Activated B cell treated with CpG ODN at 0.5 μM for 24 hours (primary cell): ENCODE data around the gene KAZN. TPM values are rescaled to one million over a fixed set of nuclear protein-coding genes. Genes with fewer than 3 reads are reported as not detected.

Experiments used
- ATAC-seq: fragments of 200-7000 bp; cut with Tn5 transposase; one replicate; pipeline ENCODE4 v1.10.0; 2021; ENCODE audit warnings: low read depth, mild to moderate bottlenecking, moderate library complexity
- CTCF ChIA-PET: fragments of 350-600 bp; sonication (Branson Sonifier 250); formaldehyde crosslinking; loops from one replicate; lab custom pipeline; 2021; ENCODE audit warnings: antibody characterized with exemption; lab: Charles Lee
- POLR2A ChIA-PET: fragments of 350-600 bp; sonication (Branson Sonifier 250); formaldehyde crosslinking; loops from one replicate; lab custom pipeline; 2021; ENCODE audit warnings: antibody characterized with exemption; lab: Charles Lee
- DNase-seq: peaks from one replicate; pipeline ENCODE4 v3.0.0; 2022
- H3K27ac Mint-ChIP-seq: one replicate; pipeline ENCODE4 v1.8.0; 2020; ENCODE audit warnings: mixed read lengths
- H3K27me3 Mint-ChIP-seq: one replicate; pipeline ENCODE4 v1.8.0; 2021; ENCODE audit warnings: mixed read lengths
- H3K36me3 Mint-ChIP-seq: one replicate; pipeline ENCODE4 v1.8.0; 2021; ENCODE audit warnings: low read depth, mixed read lengths
- H3K4me1 Mint-ChIP-seq: one replicate; pipeline ENCODE4 v1.8.0; 2021; ENCODE audit warnings: mixed read lengths
- H3K4me3 Mint-ChIP-seq: one replicate; pipeline ENCODE4 v1.8.0; 2020; ENCODE audit warnings: mild to moderate bottlenecking, mixed read lengths
- H3K9me3 Mint-ChIP-seq: one replicate; pipeline ENCODE4 v1.8.0; 2020; ENCODE audit warnings: mixed read lengths
- CTCF ChIP-seq: fragments of 200-600 bp; IDR thresholded peaks from one replicate; pipeline ENCODE4 v1.8.0; 2022; ENCODE audit warnings: antibody characterized with exemption, mild to moderate bottlenecking
- intact Hi-C: fragments of 100-400 bp; cut with micrococcal nuclease; formaldehyde crosslinking; loops from one replicate; pipeline ENCODE4 v1.15.1; 2024
- total RNA-seq: library from RNA; stranded (reverse); gene quantifications from 2 replicates; pipeline ENCODE4 v1.2.3, GENCODE V29; 2022

Gene KAZN
- total RNA-seq, 1 donor from 2014 or later, result 0.73 TPM

DNA sequence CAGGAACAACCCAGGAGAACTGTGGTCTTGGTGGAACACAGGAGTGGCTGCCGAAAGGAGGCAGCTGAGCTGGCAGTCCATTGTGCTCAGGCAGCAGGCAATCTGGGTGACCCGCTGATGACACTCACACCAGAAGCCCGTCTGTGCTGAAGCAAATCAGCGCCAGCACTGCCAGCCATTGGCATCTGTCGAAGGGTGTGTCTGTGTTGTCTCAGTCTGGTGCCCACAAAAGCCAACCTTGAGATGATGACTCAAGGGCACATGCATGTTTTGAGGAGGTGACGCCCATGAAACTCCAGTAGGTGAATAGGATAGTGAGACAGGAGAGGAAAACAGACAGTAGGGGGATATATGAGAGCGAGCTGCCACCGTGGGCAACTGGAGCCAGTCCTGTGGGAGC is 167.3 kb downstream of the KAZN start:
- Mint-ChIP-seq H3K27ac (no peak overlapping the region), H3K4me3 (no peak overlapping the region), H3K4me1 (no peaks in the 10 kb centered on the region), H3K36me3 (no peaks in the 10 kb centered on the region), H3K9me3 (no peaks in the 10 kb centered on the region), H3K27me3 (peaks cover 14% of the 10 kb centered on the region)
- POLR2A ChIA-PET, result no interaction called here
- no peak for DNase-seq
- CTCF ChIA-PET, result no interaction called here
- no peak for ATAC-seq
- intact Hi-C loops, result no loop called here
- TF ChIP-seq CTCF, result no peak

- H3K4me3 Mint-ChIP-seq, result no peak overlapping the region
- TF ChIP-seq CTCF, result no peak
Measured at GRCh38 chr1:14767075-14767474, 168.6 kb downstream of the KAZN start.

DNA sequence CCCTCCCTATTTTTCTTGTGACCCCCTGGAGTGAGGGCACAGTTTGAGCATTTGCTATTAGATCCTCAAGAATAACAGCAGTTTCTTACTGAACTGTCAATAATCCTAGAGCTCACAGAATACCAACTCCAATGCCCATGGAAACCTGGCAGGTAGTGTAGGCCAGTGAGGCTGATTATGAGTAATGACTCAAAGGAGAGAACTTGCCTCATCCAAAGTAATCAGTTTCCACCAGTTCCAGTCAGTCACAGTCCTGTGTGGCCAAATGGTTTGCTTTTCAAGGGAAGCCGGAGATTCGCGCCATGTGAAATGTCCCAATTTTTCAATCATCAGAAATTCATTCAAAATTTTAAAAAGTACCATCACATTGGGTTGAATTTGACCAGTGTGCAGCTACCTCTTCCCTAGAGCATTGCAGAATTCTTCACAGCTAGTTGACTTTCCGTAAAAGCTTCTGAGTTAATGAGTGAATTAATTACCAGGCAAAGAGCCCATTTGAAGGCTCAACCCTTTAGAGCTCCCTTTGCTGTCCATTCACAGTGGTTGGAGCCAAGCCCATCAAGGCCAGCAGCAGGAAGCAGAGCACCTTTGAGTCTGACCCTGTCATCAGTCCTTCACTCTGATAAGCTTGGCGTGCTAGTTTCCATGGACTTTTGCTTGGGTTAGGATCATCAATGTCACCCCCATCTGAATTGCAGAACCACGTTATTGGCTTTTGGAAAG is 170.3 kb downstream of the KAZN start:
- no peak for DNase-seq
- peaks cover 3% of the 10 kb centered on the region for H3K27me3 Mint-ChIP-seq
- ATAC-seq, result no peak
- no peaks in the 10 kb centered on the region for H3K4me1 Mint-ChIP-seq
- no peak for TF ChIP-seq CTCF
- ChIA-PET POLR2A (no interaction called here), CTCF (no interaction called here)
- intact Hi-C loops, result no loop called here
- no peaks in the 10 kb centered on the region for H3K36me3 Mint-ChIP-seq
- H3K9me3 Mint-ChIP-seq, result no peaks in the 10 kb centered on the region
- H3K4me3 Mint-ChIP-seq, result no peak overlapping the region
- no peak overlapping the region for H3K27ac Mint-ChIP-seq

More at GRCh38 chr1:14767075-14767474, 168.6 kb downstream of the KAZN start:
- Mint-ChIP-seq H3K27me3 (peaks cover 7% of the 10 kb centered on the region), H3K9me3 (no peaks in the 10 kb centered on the region), H3K36me3 (no peaks in the 10 kb centered on the region), H3K27ac (no peak overlapping the region), H3K4me1 (no peaks in the 10 kb centered on the region)
- intact Hi-C loops, result no loop called here
- ChIA-PET CTCF (no interaction called here), POLR2A (no interaction called here)
- DNase-seq, result no peak
- no peak for ATAC-seq

GRCh38 chr1:14769486-14770274 is 171.2 kb downstream of the KAZN start:
- ATAC-seq (no peak), DNase-seq (no peak)
- H3K4me1 Mint-ChIP-seq, result no peaks in the 10 kb centered on the region
- no peak overlapping the region for H3K27ac Mint-ChIP-seq
- intact Hi-C loops, result no loop called here
- no peaks in the 10 kb centered on the region for H3K36me3 Mint-ChIP-seq
- H3K27me3 Mint-ChIP-seq, result peaks cover 3% of the 10 kb centered on the region
- TF ChIP-seq CTCF, result no peak
- no peak overlapping the region for H3K4me3 Mint-ChIP-seq
- POLR2A ChIA-PET, result no interaction called here
- H3K9me3 Mint-ChIP-seq, result no peaks in the 10 kb centered on the region
- CTCF ChIA-PET, result no interaction called here

- H3K9me3 Mint-ChIP-seq, result no peaks in the 10 kb centered on the region
- CTCF ChIA-PET, result no interaction called here
- H3K27me3 Mint-ChIP-seq, result peaks cover 6% of the 10 kb centered on the region
- H3K4me3 Mint-ChIP-seq, result no peak overlapping the region
- no peaks in the 10 kb centered on the region for H3K4me1 Mint-ChIP-seq
- TF ChIP-seq CTCF, result no peak
- intact Hi-C loops, result no loop called here
- H3K27ac Mint-ChIP-seq, result no peak overlapping the region
- DNase-seq (no peak), ATAC-seq (no peak)
- POLR2A ChIA-PET, result no interaction called here
- H3K36me3 Mint-ChIP-seq, result no peaks in the 10 kb centered on the region
Measured at GRCh38 chr1:14773396-14774025, 175.0 kb downstream of the KAZN start.
